Uterus (tissue), 2 donors: ENCODE results near the gene EYA4.

Experiments used
- POLR2A ChIP-seq, 2 donors: fragments of 450-650 bp; IDR thresholded peaks; one replicate each; pipeline ENCODE4 v1.6.1; 2016; ENCODE audit warnings: antibody characterized with exemption in 2 of 2, mild to moderate bottlenecking in 1 of 2, moderate library complexity in 1 of 2
- TF ChIP-seq, protein P1 (sequence below), 4 experiments: fragments of 200-600 bp in 2 of 4; fragments of 450-650 bp in 2 of 4; sonication (generic) in 2 of 4; IDR thresholded peaks; one replicate each; pipeline ENCODE4 v1.5.1; 2016 to 2019; ENCODE audit warnings: antibody characterized with exemption in 4 of 4, mild to moderate bottlenecking in 2 of 4, moderate library complexity in 1 of 4

DNA sequence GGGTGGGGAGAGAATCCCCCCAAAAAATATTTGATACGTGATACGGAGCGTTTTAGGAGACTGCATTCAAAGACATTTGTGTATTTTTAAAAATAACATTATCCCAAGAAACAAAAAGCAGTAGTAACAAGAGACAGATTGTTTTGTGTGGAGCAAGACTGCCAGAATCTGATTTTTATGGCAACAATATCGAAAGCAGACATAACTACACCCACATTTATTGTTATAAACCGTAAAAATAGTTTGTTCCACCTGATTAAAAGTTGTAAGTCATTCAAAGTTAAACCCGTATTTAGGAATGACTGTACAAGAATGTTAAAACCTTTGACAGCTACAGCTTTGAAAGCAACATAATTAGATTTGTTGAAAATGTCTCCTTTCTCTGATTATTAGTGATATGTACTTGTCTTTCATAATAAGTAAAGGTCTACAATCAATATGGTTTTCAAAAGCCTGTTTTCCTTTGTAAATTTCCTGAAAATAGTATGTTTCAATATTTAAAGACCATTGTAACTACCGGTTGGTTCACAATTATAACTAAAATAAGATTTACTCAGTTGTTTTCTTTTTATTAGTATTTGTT lies 2.7 kb downstream of the EYA4 start:
- TF ChIP-seq, protein P1, sequence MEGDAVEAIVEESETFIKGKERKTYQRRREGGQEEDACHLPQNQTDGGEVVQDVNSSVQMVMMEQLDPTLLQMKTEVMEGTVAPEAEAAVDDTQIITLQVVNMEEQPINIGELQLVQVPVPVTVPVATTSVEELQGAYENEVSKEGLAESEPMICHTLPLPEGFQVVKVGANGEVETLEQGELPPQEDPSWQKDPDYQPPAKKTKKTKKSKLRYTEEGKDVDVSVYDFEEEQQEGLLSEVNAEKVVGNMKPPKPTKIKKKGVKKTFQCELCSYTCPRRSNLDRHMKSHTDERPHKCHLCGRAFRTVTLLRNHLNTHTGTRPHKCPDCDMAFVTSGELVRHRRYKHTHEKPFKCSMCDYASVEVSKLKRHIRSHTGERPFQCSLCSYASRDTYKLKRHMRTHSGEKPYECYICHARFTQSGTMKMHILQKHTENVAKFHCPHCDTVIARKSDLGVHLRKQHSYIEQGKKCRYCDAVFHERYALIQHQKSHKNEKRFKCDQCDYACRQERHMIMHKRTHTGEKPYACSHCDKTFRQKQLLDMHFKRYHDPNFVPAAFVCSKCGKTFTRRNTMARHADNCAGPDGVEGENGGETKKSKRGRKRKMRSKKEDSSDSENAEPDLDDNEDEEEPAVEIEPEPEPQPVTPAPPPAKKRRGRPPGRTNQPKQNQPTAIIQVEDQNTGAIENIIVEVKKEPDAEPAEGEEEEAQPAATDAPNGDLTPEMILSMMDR (IDR thresholded peaks at IDR 0.05): no peak
- TF ChIP-seq POLR2A (IDR thresholded peaks at IDR 0.05): no peak
